HG02623 (cell line): ENCODE results near the gene CIAO3.

Source experiments
- ATAC-seq: cut with Tn5 transposase; IDR thresholded peaks from one replicate; pipeline ENCODE4 v1.9.1; 2021; ENCODE audit warnings: moderate library complexity; ENCODE audit not compliant: unreplicated experiment

The CIAO3 gene

GRCh38 chr16:740764-741505, at the start of gene CIAO3:
TSS of gene CIAO3 (minus strand) at chr16:740997. CDS start at chr16:740985, 12 bp downstream.
- ATAC-seq, result peak; percentile 69

- no peak for ATAC-seq
Observed at GRCh38 chr16:790086-790485, 49.3 kb upstream of the CIAO3 start.

GRCh38 chr16:789191-789850, 48.5 kb upstream of the CIAO3 start:
- no peak for ATAC-seq

GRCh38 chr16:788399-789126, 47.8 kb upstream of the CIAO3 start, which contains the start of gene CHTF18:
TSS of gene CHTF18 (plus strand) at chr16:788620. CDS start at chr16:788685, 65 bp downstream.
- ATAC-seq, result peak; percentile 70

GRCh38 chr16:787978-788398, 47.2 kb upstream of the CIAO3 start, which contains the start of gene RPUSD1:
TSS of gene RPUSD1 (minus strand) at chr16:788381. CDS start at chr16:787737, 644 bp downstream.
- no peak for ATAC-seq

GRCh38 chr16:787321-787966, 46.6 kb upstream of the CIAO3 start:
- no peak for ATAC-seq

GRCh38 chr16:785563-786535, 45.1 kb upstream of the CIAO3 start:
- ATAC-seq, result no peak

DNA sequence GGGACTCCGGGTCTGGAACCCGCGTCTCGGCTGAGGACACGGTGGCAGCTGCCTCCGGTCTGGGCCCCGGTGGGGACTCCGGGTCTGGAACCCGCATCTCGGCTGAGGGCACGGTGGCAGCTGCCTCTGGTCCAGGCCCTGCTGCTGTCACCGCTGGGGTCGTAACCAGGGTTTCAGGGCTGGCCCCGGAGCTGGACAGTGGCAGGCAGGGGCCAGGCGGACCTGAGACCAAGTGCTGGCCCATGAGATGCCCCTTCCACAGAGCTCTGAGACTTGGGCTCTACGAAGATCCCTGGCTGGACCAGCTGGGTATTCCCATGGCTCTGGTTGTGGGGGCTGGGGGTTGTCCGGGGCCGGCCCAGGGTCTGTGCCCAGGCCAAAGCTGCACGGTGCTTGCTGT, 43.6 kb upstream of the CIAO3 start:
- no peak for ATAC-seq

DNA sequence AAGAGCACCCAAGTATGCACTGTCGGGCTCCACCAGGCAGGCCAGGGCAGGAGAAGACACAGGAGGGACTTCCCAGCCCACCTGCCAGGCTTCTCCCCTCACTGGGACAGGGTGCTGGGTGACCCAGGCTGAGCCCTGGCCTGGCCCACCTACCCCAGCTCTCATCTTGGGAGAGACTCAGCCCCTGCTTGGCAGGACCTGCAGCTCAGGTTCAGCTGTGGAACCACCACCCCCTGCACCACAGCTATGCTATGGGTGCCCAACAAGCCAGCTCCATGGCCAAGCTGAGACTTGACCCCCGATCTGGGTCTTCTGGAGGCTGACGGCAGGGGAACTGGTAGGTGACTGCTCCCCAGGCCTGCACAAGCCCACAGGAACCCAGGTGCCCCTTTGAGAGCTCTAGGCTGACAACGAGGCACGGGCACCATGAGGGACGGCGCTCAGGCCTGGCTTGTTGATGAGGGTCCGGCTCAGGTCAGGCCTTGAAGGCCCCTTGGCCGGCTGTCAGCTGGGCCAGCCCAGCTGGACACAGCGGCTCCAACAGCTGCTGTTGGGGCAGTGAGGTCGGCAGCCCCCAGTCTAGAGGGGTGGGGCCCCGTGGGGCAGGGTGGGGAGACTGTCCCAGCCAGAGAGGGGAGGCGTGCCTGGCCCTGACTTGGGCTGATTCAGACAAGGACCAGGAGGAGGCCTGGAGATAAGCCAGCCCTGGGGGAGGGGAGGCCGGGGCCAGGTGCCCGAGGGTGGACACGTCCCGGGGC, 42.8 kb upstream of the CIAO3 start:
- ATAC-seq, result no peak

DNA sequence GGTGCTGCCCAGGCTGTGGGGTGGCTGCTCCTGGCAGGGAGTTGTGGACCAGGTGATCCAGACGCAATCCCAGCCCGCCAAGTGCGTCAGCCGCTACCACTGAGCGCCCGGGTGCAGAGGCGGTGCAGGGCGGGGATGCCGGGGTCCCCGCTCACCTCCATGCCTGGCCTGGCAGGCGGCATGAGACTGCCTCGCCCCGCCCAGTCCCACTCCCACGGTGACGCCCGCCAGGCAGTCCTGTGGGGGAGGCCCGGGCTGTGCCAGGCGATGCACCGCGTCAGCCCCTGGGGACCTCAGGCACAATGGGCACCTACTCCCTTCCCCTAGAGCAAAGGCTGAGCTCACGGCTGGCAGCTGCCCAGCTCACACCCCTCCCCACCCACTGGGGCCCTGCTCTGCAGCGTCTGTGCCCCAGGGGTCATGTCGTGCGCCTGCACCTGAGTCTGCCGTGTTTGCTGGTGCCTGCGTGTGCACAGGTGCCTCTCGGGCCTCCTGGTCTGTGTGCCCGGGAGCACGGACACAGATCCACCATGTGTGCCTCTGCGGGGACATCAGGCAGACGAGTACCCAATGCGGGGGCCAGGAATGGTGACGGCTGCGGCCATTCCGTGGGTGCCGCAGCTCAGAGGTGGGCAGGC, 42.1 kb upstream of the CIAO3 start:
- no peak for ATAC-seq

- no peak for ATAC-seq
Observed at GRCh38 chr16:782258-782657, 41.5 kb upstream of the CIAO3 start.

GRCh38 chr16:781346-782010, 40.7 kb upstream of the CIAO3 start:
- no peak for ATAC-seq

DNA sequence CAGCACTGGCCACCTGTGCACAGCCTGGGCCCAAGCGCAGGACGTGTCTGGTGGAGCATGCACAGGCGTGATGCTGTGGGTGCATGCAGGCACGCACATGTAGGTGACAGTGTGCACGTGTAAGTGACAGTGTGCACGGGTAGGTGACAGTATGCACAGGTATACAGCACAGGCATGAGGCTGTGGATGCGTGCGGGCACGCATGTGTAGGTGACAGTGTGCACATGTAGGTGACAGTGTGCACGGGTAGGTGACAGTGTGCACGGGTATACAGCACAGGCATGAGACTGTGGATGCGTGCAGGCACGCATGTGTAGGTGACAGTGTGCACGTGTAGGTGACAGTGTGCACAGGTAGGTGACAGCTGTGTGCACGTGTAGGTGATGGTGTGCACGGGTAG, 39.5 kb upstream of the CIAO3 start:
- no peak for ATAC-seq

DNA sequence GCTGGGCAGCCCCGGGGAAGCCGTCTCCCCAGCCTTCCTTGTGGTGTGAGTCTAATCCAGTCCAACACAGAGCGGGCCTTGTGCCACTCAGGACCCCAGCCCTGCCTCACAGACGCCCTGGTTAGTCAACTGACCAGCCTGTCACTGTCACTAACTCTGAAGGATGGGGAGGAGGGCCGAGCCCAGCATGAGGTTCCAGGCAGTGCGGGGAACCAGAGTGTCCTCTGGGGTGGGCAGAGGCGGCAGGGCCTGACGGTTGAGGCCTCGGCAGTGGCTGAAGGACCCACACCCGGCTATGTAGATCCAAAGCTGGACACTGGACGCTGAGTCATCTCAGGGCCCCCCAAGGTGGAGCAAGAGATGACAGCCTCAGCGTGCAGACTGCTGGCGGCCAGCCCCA, 38.8 kb upstream of the CIAO3 start:
- ATAC-seq, result no peak

GRCh38 chr16:778909-779527, 38.2 kb upstream of the CIAO3 start:
- no peak for ATAC-seq

GRCh38 chr16:778447-778846, 37.6 kb upstream of the CIAO3 start:
- ATAC-seq, result no peak

DNA sequence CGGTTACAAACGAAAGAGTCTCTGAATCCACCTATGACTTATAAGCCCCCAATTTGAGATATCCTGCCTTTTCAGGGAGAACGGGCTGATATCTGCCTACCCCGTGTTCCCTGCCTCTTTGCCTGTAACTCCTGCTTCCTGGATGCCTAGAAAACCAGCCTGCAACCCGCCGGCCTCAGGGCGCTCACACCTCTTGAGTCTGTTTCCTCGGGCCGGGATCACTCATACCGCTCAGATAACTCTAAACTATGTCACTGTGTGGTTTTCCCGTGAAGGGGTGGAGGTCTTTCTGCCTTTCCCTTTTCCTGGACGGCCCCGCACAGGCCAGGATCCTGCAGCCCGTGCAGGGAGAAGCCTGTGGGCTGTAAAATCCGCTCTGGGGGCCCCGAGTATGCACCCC, 37.0 kb upstream of the CIAO3 start:
- ATAC-seq, result no peak

GRCh38 chr16:776824-777223, 36.0 kb upstream of the CIAO3 start:
- ATAC-seq, result no peak
